HCT116 (cell line): ENCODE measurements around the gene COL15A1. TPM values are rescaled to one million over a fixed set of nuclear protein-coding genes. Genes with fewer than 3 reads are reported as not detected.

Experiments used
- ATAC-seq: fragments of 200-7000 bp; cut with Tn5 transposase; 2 replicates; pipeline ENCODE4 v1.9.1; 2020; ENCODE audit warnings: mild to moderate bottlenecking, moderate library complexity
- BruUV-seq: library from RNA; stranded (reverse); fragments of 400-500 nt; replicated peaks from 2 replicates; lab custom pipeline; 2021; lab: Mats Ljungman, UMichigan
- CTCF ChIA-PET: fragments of 300-600 bp; sonication (Branson Sonifier 250); formaldehyde crosslinking; loops from one replicate; lab custom pipeline; 2021; ENCODE audit warnings: antibody characterized with exemption; lab: Charles Lee
- POLR2A ChIA-PET: fragments of 300-600, 350-600 bp; sonication (Branson Sonifier 250); formaldehyde crosslinking; loops from one replicate; lab custom pipeline; 2021; ENCODE audit warnings: antibody characterized with exemption; lab: Charles Lee
- RAD21 ChIA-PET, 2 experiments: fragments of 300-600 bp; sonication (Branson Sonifier 250); formaldehyde crosslinking; loops; one replicate each; lab custom pipeline; 2023; ENCODE audit warnings: low total read pairs in 2 of 2; ENCODE audit not compliant: uncharacterized antibody in 2 of 2, unreplicated experiment in 2 of 2, low non-redundant PET in 1 of 2; lab: Charles Lee
- DNase-seq: peaks from one replicate; pipeline ENCODE4 v3.0.0-alpha.2; 2010; ENCODE audit warnings: low read depth, low spot score
- H2AFZ ChIP-seq: fragments of 200-600 bp; shearing (Covaris generic), sonication (generic); 2 replicates; pipeline ENCODE4 v1.6.1; 2017; ENCODE audit warnings: low read depth, mixed run types, mixed read lengths, antibody characterized with exemption, low read length; ENCODE audit not compliant: poor library complexity, severe bottlenecking
- H3K27ac ChIP-seq: 2 replicates; pipeline ENCODE4 v1.5.1; 2012; ENCODE audit warnings: low read depth, low read length
- H3K27me3 ChIP-seq: fragments of 200-600 bp; sonication (generic); 2 replicates; pipeline ENCODE4 v1.6.1; 2016; ENCODE audit warnings: mixed run types, low read length, mixed read lengths; ENCODE audit not compliant: insufficient read depth
- H3K36me3 ChIP-seq, 2 experiments: fragments of 200-500 bp in 1 of 2; fragments of 200-600 bp in 1 of 2; sonication (Bioruptor generic) in 1 of 2; sonication (generic) in 1 of 2; 2 replicates each; pipeline versions ENCODE4 v1.5.1 to v1.6.1; 2014 to 2016; ENCODE audit warnings: low read length in 2 of 2, inconsistent platforms in 1 of 2, mixed read lengths in 1 of 2, mixed run types in 1 of 2; ENCODE audit not compliant: insufficient read depth in 2 of 2, control insufficient read depth in 1 of 2
- H3K4me1 ChIP-seq, 2 experiments: fragments of 200-600 bp in 1 of 2; sonication (generic) in 1 of 2; 2 replicates each; pipeline versions ENCODE4 v1.5.1 to v1.6.1; 2012 to 2017; ENCODE audit warnings: low read length in 2 of 2, inconsistent platforms in 1 of 2, mild to moderate bottlenecking in 1 of 2, mixed read lengths in 1 of 2, mixed run types in 1 of 2, moderate library complexity in 1 of 2; ENCODE audit not compliant: insufficient read depth in 2 of 2, control insufficient read depth in 1 of 2
- H3K4me2 ChIP-seq: fragments of 200-600 bp; sonication (generic); 2 replicates; pipeline ENCODE4 v1.6.1; 2017; ENCODE audit warnings: mixed run types, low read length, mixed read lengths
- H3K4me3 ChIP-seq, 2 experiments: fragments of 200-600 bp in 1 of 2; sonication (generic) in 1 of 2; replicated peaks in 1 of 2; 2 replicates each; pipeline ENCODE4 v1.5.1; 2011 to 2016; ENCODE audit warnings: low read length in 2 of 2, control low read depth in 1 of 2, low read depth in 1 of 2, mild to moderate bottlenecking in 1 of 2, mixed read lengths in 1 of 2, mixed run types in 1 of 2
- H3K79me2 ChIP-seq: fragments of 200-600 bp; sonication (generic); 2 replicates; pipeline ENCODE4 v1.6.1; 2017; ENCODE audit warnings: mild to moderate bottlenecking, mixed run types, low read length, moderate library complexity, mixed read lengths; ENCODE audit not compliant: insufficient read depth
- H3K9ac ChIP-seq: fragments of 200-600 bp; sonication (generic); 2 replicates; pipeline ENCODE4 v1.6.1; 2016; ENCODE audit warnings: low read length, mixed read lengths
- H3K9me2 ChIP-seq: fragments of 200-600 bp; sonication (generic), shearing (Covaris generic); 2 replicates; pipeline ENCODE4 v1.6.1; 2017; ENCODE audit warnings: mixed run types, mild to moderate bottlenecking, moderate library complexity; ENCODE audit not compliant: insufficient read depth
- H3K9me3 ChIP-seq, 2 experiments: fragments of 200-500 bp in 1 of 2; fragments of 200-600 bp in 1 of 2; sonication (Bioruptor generic) in 1 of 2; sonication (generic) in 1 of 2; 2 replicates each; pipeline ENCODE4 v1.6.1; 2014 to 2017; ENCODE audit warnings: low read length in 2 of 2, mixed read lengths in 2 of 2, inconsistent platforms in 1 of 2, low read depth in 1 of 2, mild to moderate bottlenecking in 1 of 2, mixed run types in 1 of 2, moderate library complexity in 1 of 2; ENCODE audit not compliant: control insufficient read depth in 1 of 2, insufficient read depth in 1 of 2
- H4K20me1 ChIP-seq: fragments of 200-600 bp; sonication (generic), shearing (Covaris generic); 2 replicates; pipeline ENCODE4 v1.6.1; 2017; ENCODE audit warnings: mixed run types, mild to moderate bottlenecking, moderate library complexity; ENCODE audit not compliant: insufficient read depth
- ATF3 ChIP-seq: IDR thresholded peaks from 2 replicates; pipeline ENCODE4 v1.6.1; 2012
- CTCF ChIP-seq, 3 experiments: fragments of 200-600 bp in 1 of 3; sonication (generic) in 1 of 3; IDR thresholded peaks in 2 of 3; conservative IDR thresholded peaks in 1 of 3; 2 replicates each; pipeline ENCODE4 v1.5.1; 2012 to 2017; ENCODE audit warnings: low read depth in 2 of 3, low read length in 2 of 3, antibody characterized with exemption in 1 of 3, borderline replicate concordance in 1 of 3, control low read depth in 1 of 3, mild to moderate bottlenecking in 1 of 3, mixed read lengths in 1 of 3, mixed run types in 1 of 3, moderate library complexity in 1 of 3; ENCODE audit not compliant: insufficient read depth in 1 of 3
- EGR1 ChIP-seq: IDR thresholded peaks from 2 replicates; pipeline ENCODE4 v1.6.1; 2012; ENCODE audit warnings: low read depth
- ELF1 ChIP-seq: IDR thresholded peaks from 2 replicates; pipeline ENCODE4 v1.6.1; 2012; ENCODE audit warnings: low read depth, borderline replicate concordance
- REST ChIP-seq: IDR thresholded peaks from 2 replicates; pipeline ENCODE4 v1.6.1; 2012; ENCODE audit warnings: low read depth
- SIN3A ChIP-seq: IDR thresholded peaks from 2 replicates; pipeline ENCODE4 v1.6.1; 2012; ENCODE audit warnings: low read depth
- ZNF274 ChIP-seq: fragments of 200-500 bp; sonication (Bioruptor generic); IDR thresholded peaks from 2 replicates; pipeline ENCODE4 v1.6.1; 2014; ENCODE audit warnings: mild to moderate bottlenecking, low read depth, low read length, inconsistent platforms
- intact Hi-C: fragments of 100-400 bp; cut with micrococcal nuclease; formaldehyde crosslinking; loops from 2 replicates; pipeline ENCODE4 v1.10.0; 2022
- total RNA-seq: library from RNA; stranded (reverse); gene quantifications from one replicate; pipeline ENCODE4 v1.2.1, GENCODE V29; 2021; ENCODE audit not compliant: unreplicated experiment

COL15A1 gene
- total RNA-seq, 1 experiment from 2014 or later: 0.15 TPM

- no peak overlapping the region for H3K9ac ChIP-seq
- BruUV-seq: no TSS peak
- H3K27me3 ChIP-seq: no peaks in the 10 kb centered on the region
- DNase-seq (no peak), ATAC-seq (no peak)
- no peaks in the 10 kb centered on the region for H3K36me3 ChIP-seq
- TF ChIP-seq CTCF (IDR thresholded peaks at IDR 0.05 in 2 of 3, conservative IDR thresholded peaks at IDR 0.05 in 1 of 3; ENCODE audit: borderline replicate concordance in 1 of 3, insufficient read depth in 1 of 3, low read depth in 2 of 3, low read length in 2 of 3) (no peak), ATF3 (no peak), REST (no peak), EGR1 (no peak), ELF1 (no peak), ZNF274 (no peak), SIN3A (no peak)
- RAD21 ChIA-PET: no interaction called here
- no peaks in the 10 kb centered on the region for H3K79me2 ChIP-seq
- no peak overlapping the region for H3K27ac ChIP-seq
- no peaks in the 10 kb centered on the region for H3K9me2 ChIP-seq
- H3K9me3 ChIP-seq: no peaks in the 10 kb centered on the region
- no peaks in the 10 kb centered on the region for H4K20me1 ChIP-seq
- POLR2A ChIA-PET: no interaction called here
- no peak overlapping the region for H3K4me2 ChIP-seq
- intact Hi-C loops: no loop called here
- H3K4me1 ChIP-seq: peaks cover 0 to 16% of the 10 kb centered on the region in 2 experiments; a peak in 2 of 4 replicates
- H3K4me3 ChIP-seq: no peak overlapping the region
- CTCF ChIA-PET: interaction anchor here (2.8 kb wide), 1 partner anchor 25 kb away, joined by 12 read pairs; no protein-coding TSS in a partner anchor
- no peak overlapping the region for H2AFZ ChIP-seq
Observed at GRCh38 chr9:98973576-98973975, 29.9 kb downstream of the COL15A1 start.
